HG02973 (cell line): ENCODE data around the gene NEURL4.
"Not testable (repeated sequence)": the region's sequence is repeated elsewhere in the genome, so short reads cannot be mapped to it uniquely, and the experiment has no call there.

Experiments
- ATAC-seq: cut with Tn5 transposase; IDR thresholded peaks from one replicate; pipeline ENCODE4 v1.9.1; 2021; ENCODE audit warnings: moderate library complexity; ENCODE audit not compliant: unreplicated experiment

The NEURL4 gene

DNA sequence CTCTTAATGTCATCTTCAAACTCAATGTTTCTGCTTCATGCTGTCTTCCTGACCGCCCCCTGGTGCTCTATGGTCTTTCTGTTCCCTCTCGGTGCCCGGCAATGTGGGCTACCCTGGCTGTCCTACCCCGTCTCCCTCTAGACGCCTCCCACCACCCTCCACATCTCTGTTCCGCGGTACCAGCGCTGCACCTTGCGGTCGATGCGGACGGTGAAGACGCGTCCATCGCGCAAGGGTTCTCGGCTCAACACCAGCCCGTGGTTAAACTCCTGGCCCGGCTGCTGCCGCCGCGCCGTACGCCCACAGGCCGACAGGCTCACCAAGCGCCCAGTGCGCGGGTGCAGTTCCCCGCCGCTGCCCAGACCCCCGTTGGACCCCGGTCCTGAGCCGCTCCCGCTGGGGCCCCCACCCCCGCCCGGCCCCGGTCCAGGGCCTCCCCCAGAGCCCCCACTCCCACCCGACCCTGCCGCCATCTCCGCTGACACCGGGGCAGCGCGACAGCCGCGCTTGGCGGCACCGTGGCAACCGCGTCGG is at the start of gene NEURL4:
NEURL4 (minus strand) TSS at position 496 of the 534 bp plus-strand sequence; CDS start at position 473, 23 bp downstream.
- no peak for ATAC-seq

DNA sequence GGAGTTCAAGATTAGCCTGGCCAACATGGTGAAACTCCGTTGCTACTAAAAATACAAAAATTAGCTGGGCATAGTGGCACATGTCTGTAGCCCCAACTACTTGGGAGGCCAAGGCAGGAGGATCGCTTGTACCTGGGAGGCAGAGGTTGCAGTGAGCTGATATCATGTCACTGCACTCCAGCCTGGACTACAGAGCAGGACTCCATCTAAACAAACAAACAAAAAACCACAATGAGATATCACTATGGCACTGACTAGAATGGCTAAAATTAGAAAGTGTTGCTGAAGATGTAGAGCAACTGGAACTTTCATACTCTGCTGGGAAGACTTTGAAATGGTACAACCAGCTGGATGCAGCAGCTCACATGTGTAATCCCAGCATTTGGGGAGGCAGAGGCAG is 45.2 kb upstream of the NEURL4 start:
- no peak for ATAC-seq

DNA sequence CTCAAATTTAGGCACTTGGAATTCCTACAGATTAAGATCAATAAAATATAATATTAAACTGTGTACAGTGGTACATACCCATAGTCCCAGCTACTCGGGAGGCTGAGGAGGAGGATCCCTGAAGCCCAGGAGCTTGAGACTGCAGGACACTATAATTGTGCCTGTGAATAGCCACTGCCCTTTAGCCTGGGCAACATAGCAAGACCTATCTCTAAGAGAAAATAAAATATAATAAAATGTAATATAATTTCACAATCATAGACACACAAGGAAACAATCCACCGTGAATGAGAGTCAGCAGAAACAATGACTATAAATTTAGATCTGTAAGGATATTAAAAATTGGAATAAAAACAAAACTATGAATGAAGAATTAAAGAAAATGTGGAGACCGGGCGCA is 41.7 kb upstream of the NEURL4 start:
- ATAC-seq, result no peak

DNA sequence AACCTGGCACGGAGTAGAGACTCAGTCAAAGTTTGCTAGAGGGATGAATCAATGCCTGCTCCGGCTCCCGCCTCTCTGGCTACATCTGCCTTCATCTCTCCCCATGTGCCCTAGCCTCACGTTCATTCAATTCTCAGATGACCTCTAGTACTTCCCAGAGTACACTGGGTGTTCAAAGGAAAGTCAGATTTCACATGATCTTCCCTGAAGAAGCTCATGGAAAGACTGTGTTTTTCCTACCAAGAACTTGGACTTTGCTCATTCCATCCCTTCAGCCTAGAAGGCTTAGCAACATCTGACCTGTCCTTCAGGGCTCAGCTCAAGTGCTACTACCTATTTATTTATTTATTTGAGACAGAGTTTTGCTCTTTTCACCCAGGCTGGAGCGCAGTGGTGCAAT is 40.7 kb upstream of the NEURL4 start:
- ATAC-seq, result no peak

DNA sequence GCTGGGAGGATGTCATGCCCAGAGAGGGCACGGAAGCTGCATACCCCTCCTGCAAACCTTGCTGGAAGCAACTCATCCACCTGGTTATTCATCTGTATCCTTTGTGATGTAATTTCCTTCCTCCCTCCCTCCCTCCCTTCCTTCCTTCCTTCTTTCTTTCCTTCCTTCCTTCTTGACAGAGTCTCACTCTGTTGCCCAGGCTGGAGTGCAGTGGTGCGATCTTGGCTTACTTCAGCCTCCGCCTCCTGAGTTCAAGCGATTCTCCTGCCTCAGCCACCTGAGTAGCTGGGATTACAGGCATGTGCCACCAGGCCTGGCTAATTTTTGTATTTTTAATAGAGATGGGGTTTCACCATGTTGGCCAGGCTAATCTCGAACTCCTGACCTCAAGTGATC is 39.5 kb upstream of the NEURL4 start:
- not testable (repeated sequence) for ATAC-seq

DNA sequence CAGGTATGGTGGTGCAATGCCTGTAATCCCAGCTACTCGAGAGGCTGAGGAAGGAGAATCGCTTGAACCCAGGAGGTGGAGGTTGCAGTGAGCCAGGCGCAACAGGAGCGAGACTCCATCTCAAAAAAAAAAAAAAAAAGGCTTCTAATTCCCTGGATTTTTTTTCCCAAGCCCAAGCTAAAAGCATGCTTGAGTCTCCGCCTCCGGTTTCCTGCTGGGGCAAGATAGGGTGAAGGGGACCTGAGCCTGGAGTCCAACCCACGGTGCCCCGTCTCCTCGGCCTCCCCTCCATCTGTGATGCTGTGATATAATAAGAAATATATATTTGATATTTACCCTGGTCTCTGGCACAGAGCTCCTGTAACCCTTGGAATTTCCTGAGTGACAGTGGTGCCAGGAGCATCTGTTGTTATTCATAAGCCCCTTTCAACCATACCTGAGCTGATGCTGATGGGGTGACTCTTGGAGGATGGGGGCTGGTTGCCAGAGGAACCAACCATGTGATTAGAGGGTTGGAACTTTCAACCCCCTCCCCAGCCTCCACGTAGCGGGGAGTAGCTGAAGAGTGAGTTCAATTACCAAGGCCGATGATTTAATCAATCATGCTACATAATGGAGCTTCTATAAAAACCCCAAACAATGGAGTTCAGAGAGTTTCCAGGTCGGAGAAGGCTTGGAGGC is 38.9 kb upstream of the NEURL4 start:
- ATAC-seq, result no peak

DNA sequence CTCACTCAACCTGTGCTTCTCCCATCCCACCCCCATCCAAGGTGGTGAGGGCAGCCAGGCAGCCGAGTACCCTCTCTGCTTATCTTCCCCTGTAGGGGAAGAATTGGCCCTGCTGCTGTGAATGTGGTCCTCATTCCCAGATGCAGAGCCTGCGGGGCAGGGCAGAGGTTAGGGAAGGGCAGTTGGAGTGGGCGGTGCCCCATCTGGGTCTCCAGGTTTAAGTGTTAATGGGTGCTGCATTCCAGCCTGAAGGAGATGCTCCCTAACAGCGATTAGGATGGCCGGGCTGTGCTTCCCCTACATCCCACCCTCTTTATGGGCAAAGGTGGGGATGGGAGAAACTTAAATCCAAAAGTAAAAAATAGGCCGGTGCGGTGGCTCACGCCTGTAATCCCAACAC is 37.9 kb upstream of the NEURL4 start:
- no peak for ATAC-seq

DNA sequence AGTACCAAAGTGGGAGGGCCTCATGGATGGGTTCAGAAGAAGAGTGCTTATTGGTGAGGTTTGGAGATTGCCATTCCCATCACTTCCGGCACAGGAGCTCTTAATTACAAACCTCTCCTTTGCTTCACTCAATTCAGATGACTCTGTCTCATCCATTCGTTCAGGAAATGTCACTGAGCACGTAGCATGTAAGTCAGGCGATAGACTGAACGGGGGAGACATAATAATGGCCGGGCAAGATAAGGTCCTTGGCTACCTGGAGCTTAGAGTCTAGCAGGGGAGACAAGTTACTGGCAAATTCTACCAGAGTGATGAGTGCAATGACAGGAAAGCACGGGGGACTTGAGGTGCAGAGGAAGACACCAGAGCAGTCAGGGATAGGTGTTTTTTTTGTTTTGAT is 36.8 kb upstream of the NEURL4 start:
- ATAC-seq, result not testable (repeated sequence)

DNA sequence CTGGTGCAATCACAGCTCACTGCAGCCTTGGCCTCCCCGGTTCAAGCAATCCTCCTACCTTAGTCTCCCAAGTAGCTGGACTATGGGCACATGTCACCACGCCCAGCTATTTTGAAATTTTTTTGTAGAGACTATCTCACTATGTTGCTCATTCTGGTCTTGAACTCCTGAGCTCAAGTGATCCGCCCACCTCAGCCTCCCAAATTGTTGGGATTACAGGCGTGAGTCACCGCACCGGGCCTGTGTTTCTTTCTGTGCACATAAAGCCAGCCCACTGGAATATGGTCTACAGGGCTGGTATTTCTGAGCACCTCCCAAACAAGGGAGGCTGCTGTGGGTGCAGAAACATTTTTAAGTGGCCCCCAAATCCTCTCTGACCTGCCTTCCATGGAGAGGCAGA is 34.2 kb upstream of the NEURL4 start:
- ATAC-seq, result no peak

DNA sequence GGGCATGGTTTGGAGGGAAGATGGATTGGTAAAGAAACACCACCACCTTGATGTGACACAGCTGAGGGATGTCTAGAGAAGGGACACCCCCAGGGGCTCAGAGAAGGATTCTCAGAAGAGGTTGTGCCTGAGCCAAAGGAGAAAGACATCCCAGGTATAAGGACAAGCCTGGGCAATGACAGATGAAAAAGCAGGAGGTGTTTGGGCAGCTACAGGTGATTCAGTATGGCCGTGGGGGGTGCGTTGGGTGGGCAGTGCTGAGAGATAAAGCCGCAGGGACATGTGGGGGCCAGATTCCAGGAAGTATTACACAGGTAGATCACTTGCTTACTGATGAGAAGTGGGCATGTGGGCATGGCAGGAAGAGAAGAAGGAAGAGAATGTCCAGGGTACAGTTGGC is 32.8 kb upstream of the NEURL4 start:
- ATAC-seq, result no peak

DNA sequence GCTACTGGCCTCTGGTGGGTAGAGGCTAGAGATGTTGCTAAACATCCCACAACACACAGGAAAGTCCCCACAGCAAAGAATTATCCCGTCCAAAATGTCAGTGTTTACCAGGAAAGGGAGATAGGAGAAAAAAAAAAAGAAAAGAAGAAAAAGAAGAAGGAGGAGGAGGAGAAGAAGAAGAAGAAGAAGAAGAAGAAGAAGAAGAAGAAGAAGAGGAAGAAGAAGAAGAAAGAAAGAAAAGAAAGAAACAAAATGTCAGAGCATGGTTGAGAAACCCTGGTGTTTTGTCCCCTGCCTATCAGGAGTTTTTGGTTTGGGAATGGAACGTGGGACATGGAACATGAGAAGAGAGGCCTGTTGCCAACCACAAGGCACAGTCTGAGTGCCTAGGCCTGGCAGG is 28.2 kb upstream of the NEURL4 start:
- no peak for ATAC-seq

DNA sequence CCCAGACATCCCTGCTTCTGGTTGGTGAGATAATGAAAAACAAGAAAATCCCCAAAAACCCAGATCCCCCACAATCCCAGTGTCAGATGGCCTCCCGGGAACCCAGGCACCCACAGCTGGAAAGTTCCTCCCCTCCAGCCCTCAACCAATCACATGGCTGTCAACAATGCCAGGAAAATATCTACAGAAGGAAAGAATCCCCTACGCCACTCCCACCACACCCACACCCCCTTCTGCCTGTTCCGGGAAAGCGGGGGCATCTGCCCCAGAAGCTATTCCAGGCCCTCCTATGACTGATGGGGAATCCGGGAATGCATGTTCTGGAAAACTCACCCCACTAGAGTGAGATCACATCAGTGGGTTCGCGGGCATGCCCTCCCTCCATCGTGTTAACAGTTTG is 27.6 kb upstream of the NEURL4 start:
- ATAC-seq, result no peak

DNA sequence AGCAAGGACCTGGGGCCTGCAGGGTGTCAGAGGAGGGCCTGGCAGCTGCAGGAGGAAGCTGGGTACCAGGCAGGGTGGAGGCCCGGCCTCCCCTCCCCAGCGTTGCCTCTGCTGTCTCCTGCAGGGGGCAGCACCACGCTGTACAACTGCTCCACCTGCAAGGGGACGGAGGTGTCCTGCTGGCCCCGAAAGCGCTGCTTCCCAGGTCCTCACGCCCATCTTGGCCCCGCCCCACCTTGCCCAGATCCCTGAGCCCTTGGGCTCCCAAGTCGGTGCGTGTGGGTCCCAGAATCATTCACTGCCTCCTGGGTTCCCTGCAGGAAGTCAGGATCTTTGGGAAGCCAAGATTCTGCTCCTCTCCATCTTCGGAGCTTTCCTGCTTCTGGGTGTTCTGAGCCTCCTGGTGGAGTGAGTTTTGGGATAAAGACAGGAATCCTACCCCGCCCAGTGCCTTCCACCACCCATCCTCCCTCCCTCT is 27.0 kb upstream of the NEURL4 start:
- ATAC-seq, result no peak

DNA sequence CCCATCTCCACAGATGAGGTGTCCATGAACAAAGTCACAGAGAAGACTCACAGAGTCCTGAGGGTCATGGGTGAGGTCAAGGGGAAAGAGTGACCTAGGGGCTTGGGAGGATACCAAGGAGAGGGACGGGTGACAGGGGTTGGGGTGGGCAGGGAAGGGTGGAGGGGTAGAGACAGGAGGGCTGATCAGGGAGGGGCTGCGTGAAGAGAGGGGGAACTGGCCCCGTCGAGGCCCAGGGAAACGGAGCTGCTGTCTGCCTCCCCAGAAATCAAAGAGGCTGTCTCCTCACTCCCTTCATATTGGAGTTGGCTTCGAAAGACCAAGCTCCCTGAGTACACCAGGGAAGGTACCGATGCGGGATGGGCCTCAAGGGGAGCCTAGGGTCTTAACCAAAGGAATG is 26.4 kb upstream of the NEURL4 start:
- ATAC-seq, result no peak

DNA sequence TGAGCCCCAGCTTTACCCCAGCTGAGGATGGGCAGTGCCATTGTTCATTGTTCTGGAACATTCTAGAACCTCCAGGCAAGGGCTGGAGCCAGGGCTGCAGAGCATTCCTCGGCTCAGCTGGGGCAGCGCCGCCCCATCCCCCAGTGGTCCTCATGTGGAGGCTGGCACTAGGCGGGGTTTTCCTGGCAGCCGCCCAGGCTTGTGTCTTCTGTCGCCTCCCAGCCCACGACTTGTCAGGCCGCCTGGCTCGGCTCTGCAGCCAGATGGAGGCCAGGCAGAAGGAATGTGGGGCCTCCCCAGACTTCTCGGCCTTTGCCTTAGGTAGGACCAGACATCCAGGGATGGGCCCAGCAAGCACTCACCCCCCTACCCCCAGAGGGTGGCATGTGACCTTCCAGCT is 25.9 kb upstream of the NEURL4 start, which contains the start of gene TMEM95:
TMEM95 (plus strand) TSS at position 104 of the 400 bp plus-strand sequence; CDS start at position 153, 49 bp downstream.
- no peak for ATAC-seq

DNA sequence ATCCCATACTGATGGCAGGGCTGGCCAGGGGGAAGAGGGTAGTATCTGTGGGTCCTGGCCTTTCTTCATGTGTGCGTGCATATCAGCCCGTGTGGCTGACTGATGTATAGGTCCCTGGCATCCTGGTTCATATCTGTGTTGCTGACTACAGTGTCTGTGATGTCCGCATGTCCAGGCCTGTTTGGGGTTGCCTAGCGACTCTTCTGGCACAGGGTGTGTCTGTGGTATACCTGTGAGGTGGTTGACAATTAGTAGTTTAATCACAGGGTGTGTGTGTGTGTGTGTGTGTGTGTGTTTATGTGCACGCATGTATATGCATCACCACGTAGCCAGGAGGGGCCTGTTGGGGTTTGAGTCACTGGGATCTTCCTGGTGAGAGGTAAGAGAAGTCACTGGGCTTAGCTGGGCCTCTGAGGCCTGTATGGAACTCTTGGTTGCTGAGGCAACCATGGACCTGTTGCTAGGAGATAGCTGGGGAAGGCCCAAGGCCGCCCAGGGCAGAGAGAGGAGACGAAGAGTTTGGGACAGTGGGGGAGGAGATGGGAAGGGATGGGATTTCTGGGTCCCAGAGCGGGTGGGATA is 25.2 kb upstream of the NEURL4 start:
- no peak for ATAC-seq

DNA sequence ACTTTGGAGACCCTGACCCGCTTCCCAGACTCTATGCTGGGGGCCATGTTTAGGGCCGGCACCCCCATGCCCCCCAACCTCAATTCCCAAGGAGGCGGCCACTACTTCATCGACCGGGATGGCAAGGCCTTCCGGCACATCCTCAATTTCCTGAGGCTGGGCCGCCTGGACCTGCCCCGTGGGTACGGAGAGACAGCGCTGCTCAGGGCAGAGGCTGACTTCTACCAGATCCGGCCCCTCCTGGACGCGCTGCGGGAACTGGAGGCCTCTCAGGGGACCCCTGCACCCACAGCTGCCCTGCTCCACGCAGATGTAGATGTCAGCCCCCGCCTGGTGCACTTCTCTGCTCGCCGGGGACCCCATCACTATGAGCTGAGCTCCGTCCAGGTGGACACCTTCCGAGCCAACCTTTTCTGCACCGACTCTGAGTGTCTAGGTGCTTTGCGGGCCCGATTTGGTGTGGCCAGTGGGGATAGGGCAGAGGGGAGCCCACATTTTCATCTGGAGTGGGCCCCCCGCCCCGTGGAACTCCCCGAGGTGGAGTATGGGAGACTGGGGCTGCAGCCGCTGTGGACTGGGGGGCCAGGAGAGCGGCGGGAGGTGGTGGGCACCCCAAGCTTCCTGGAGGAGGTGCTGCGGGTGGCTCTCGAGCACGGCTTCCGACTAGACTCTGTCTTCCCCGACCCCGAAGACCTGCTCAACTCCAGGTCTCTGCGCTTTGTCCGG is 23.9 kb upstream of the NEURL4 start:
- no peak for ATAC-seq

DNA sequence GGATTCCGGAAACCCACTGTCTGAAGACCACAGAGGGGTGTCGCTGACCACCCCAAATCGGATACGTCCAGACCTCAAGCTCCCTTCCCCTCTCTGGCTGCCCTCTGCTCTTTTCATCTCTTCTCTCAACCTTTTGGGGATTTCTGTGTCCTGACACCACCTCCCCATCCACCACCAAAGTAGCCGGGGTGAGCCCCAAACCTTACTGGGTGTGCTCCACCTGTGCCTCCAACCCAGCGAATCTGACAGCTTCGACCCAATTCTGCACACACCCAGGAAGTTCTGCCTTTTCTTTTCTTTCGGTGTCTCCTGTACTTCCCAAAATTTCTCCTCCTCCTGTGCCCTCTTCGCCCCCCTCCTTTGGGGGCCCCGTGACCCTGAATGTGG is 23.4 kb upstream of the NEURL4 start:
- no peak for ATAC-seq

DNA sequence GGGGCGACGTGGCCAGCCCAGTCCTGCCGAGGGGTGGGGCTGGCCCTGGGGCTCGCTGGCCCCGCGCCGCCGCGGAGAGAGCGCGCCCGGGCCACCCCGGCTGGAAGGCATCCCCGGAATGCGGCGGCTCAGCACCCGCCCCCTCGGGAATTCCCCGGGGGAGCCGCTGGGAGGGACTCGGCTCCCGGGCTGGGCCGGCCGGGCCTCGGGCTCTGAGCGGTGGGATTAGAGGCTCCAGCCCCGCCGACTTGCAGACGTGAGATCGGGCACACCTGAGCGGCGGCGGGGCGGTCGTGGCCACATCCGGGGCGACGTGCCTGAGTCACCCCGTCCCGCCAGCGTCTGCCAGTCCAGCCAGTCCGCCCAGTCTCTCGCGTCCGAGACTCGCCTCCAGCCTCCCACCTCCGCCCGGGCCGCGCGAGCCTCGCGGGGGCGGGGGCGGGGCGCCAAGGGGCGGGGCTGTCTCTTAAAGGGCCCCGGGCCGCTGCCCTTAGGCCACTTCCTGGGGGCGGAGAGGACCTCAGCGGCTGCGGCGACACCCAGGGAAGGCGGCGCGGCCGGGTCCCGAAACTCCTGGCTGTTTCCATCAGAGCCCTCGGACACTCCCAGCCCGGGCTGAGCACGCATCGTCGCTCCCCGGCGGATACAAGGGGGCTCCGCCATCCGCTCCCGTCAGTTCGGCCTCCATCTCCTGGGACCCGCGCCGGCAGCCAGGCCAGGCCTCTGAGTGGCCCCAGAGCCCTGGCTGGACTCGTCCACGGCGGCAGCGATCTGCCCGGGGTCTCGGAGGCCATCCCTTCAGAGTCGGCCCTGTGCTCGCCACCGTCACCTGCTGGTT is 22.7 kb upstream of the NEURL4 start, which contains the start of gene KCTD11:
KCTD11 (plus strand) TSS at position 498 of the 838 bp plus-strand sequence.
- peak; percentile 44 for ATAC-seq

DNA sequence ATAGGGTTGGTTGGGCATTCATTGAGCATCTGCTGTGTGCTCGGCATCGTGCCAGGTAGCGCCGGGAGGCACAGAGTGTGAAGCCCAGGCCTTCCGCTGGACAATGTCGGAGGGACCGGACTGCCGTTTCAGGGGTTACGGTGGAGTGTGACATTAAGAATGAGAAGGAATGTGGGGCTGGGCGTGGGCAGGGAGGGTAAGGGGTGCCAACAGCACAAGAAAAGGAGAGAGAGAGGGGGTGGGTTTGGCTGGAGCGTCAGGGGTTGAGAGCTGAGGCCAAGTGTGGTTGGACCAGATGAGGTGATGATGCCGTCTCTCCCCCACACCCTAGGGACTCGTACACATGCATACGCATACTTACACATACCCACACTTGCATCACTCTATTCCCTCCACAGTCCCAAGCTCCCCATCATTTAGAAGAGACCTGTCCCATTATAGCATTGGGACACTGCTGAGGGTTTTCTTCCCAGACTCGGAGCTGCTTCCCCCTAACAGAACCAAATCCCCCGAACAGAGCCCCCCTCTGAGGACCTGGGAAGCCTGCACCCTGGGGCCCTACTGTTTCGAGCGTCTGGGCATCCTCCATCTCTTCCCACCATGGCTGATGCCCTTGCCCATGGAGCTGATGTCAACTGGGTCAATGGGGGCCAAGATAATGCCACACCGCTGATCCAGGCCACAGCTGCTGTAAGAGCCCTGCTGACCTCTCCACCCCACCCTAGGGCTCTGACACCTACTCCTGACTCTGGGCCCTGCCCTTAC is 19.5 kb upstream of the NEURL4 start:
- no peak for ATAC-seq
